Upper lobe of left lung (tissue), 4 donors: ENCODE measurements around the gene MAMLD1.

Experiments used
- EP300 ChIP-seq, 4 donors: sonication (generic); formaldehyde crosslinking; IDR thresholded peaks; one replicate each; pipeline ENCODE4 v1.5.1; 2017; ENCODE audit warnings: antibody characterized with exemption in 4 of 4, control low read depth in 2 of 4
- POLR2A ChIP-seq, 4 donors: fragments of 450-650 bp; IDR thresholded peaks; one replicate each; pipeline ENCODE4 v1.5.1; 2016 to 2017; ENCODE audit warnings: antibody characterized with exemption in 4 of 4, mild to moderate bottlenecking in 2 of 4
- POLR2AphosphoS5 ChIP-seq, 2 donors: sonication (generic); formaldehyde crosslinking; IDR thresholded peaks; one replicate each; pipeline ENCODE4 v1.5.1; 2017; ENCODE audit warnings: antibody characterized with exemption in 2 of 2
- TF ChIP-seq, protein P1 (sequence below), 6 experiments: fragments of 450-650 bp in 4 of 6; fragments of 200-600 bp in 2 of 6; sonication (generic) in 2 of 6; IDR thresholded peaks; one replicate each; pipeline ENCODE4 v1.5.1; 2016 to 2019; ENCODE audit warnings: antibody characterized with exemption in 6 of 6

DNA sequence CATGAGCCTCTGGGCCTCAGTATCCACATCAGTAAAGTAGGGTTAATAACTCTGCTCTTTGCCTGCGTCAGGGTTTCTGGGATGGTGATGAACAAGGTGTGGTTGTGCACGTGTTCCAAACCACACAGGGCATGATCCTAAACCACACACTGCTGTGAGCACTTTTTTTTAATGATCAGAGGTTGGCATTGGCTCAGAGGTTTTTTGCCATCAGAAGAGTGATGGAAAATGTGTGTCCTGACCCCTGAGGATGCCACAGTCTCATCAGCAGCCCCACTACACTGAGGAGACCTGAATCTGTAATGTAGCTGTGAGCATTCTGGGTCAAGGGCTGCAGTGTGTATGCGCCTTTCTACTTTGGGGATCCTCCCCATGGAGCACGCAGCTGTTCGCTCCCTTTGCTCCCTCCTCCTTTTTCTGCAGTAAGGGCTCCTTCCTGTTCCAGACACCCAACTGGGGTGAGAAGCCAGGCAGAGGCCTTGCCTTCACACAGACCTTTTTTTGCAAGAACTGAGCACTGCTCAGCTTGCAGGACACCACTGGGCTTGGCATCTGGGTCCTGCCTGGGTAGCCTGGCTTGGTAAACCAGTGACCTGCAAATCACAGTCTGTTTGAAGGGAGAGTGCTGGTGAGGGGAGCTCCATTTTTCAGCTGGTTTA is 87.5 kb downstream of the MAMLD1 start:
- no peak for TF ChIP-seq POLR2A (IDR thresholded peaks at IDR 0.05)
- TF ChIP-seq POLR2AphosphoS5 (IDR thresholded peaks at IDR 0.05) = no peak
- TF ChIP-seq, protein P1, sequence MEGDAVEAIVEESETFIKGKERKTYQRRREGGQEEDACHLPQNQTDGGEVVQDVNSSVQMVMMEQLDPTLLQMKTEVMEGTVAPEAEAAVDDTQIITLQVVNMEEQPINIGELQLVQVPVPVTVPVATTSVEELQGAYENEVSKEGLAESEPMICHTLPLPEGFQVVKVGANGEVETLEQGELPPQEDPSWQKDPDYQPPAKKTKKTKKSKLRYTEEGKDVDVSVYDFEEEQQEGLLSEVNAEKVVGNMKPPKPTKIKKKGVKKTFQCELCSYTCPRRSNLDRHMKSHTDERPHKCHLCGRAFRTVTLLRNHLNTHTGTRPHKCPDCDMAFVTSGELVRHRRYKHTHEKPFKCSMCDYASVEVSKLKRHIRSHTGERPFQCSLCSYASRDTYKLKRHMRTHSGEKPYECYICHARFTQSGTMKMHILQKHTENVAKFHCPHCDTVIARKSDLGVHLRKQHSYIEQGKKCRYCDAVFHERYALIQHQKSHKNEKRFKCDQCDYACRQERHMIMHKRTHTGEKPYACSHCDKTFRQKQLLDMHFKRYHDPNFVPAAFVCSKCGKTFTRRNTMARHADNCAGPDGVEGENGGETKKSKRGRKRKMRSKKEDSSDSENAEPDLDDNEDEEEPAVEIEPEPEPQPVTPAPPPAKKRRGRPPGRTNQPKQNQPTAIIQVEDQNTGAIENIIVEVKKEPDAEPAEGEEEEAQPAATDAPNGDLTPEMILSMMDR (IDR thresholded peaks at IDR 0.05) = no peak
- no peak for TF ChIP-seq EP300 (IDR thresholded peaks at IDR 0.05)
